GM18873 (cell line): ENCODE results near the gene GRIP2.

Source experiments
- ATAC-seq: cut with Tn5 transposase; IDR thresholded peaks from one replicate; pipeline ENCODE4 v1.9.1; 2021; ENCODE audit warnings: mild to moderate bottlenecking, moderate library complexity, moderate number of reproducible peaks; ENCODE audit not compliant: unreplicated experiment, low FRiP score

Gene GRIP2

GRCh38 chr3:14539742-14540491 lies at the start of gene GRIP2:
TSS of gene GRIP2 (minus strand) at chr3:14540342. CDS start at chr3:14540308, 34 bp downstream.
- no peak for ATAC-seq

GRCh38 chr3:14588425-14589112 lies 48.4 kb upstream of the GRIP2 start:
- ATAC-seq: no peak

DNA sequence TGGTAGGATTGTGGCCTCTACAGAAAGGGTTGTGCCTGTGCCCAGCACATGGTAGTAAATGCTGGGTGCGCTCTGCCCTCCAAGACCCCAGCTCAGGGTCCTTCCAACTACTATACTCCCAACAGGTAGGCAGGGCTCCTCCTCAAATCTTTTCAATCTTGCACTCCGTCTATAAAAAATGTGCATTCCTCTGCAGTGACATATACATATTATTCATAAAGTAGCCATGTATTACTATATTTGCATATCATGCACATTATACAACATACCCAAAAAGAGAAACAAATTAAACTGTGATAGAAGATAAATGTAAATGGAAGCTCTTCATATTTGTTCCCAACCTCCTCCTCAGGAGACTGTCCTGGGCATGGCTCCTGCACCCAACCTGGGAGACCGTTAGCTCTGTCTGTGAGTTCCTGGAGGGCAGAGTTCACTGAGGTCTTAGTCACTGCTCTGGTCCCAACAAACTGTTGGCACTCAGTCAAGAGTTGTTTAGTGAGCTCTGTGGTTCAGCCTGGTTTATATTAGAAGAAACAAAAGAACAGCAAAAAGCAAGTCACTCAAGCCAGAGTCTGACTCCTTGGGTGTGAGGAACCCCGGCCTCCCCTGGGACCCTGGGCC lies 47.7 kb upstream of the GRIP2 start:
- ATAC-seq: no peak

DNA sequence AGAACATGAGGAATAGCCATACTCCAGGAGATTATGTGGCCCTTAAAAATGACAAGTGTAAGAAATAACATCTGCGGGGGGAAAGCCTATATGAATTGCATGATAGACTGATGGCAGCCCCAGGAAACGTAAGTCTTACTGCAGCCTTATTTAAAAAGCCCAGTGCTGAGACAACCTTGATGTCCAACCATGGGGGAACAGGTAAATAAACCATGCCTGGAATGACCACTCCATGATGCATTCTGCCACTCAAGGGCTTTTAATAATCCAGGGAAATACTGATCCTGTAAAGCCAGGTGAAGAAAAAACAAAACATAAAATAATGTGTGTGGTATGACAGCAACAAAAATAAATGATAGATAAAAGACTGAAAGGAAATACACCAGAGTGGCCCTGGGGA lies 46.5 kb upstream of the GRIP2 start:
- no peak for ATAC-seq

GRCh38 chr3:14583548-14584091 lies 43.5 kb upstream of the GRIP2 start:
- ATAC-seq: no peak

GRCh38 chr3:14582045-14582410 lies 41.9 kb upstream of the GRIP2 start:
- no peak for ATAC-seq

- ATAC-seq: no peak
Observed at GRCh38 chr3:14581334-14582044, 41.3 kb upstream of the GRIP2 start.

- ATAC-seq: no peak
Observed at GRCh38 chr3:14577897-14578296, 37.8 kb upstream of the GRIP2 start.

DNA sequence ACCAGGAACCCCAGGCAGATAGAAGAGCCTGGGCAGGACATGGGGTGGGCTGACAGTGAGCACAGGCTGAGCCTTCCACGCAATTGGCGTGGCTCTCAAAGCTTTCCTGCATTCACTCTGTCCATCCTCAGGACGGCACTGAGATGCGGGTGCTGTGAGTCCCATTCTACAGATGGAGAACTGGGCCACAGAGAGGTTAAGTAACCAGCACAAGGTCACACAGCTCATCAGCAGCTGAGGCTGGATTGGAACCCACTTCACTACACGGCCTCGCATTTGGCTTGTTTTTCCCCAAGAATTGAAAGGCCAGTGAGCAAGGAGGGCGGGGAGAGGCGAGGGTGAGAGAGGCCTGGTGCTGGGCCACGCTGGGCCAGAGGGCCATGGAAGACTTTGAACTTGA lies 36.0 kb upstream of the GRIP2 start:
- no peak for ATAC-seq

GRCh38 chr3:14574183-14574582 lies 34.0 kb upstream of the GRIP2 start:
- ATAC-seq: no peak

DNA sequence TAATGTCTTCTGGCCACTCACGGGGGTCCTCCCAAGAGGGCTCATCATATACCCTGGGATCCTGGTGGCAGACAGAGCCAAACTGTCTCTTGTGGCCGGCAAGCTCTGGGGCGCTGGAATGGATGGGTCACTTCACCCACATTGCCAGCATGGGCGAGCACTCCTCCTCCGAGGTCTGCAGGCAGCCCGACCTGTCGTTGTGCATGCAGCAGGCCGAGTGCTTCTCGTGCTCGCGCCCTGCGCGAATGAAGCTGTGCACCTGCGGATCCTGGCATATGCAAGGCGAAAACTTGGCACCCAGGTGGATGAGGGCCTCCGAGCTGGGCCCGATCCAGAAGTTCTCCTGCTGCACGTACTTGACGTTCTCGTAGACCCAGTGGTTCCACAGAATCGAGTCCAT lies 33.6 kb upstream of the GRIP2 start:
- ATAC-seq: no peak

DNA sequence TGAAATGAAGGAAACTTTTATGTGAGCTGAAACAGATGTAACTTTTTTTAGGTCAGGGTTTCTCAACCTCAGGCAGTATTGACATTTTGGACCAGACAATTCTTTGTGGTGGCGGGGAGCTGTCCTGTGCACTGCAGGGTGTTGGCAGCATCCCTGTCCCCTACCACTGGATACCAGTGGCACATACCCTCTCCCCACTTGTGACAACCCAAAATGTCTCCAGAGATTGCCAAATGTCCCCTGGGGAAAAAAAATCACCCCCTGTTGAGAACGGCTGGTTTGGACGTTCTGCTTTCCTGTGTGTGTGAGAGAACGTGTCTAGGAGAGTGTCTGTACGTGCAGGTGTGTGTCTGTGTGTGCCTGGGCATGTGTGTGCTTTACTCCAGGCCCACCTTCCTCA lies 30.7 kb upstream of the GRIP2 start:
- no peak for ATAC-seq

GRCh38 chr3:14570089-14570488 lies 29.9 kb upstream of the GRIP2 start:
- ATAC-seq: no peak

DNA sequence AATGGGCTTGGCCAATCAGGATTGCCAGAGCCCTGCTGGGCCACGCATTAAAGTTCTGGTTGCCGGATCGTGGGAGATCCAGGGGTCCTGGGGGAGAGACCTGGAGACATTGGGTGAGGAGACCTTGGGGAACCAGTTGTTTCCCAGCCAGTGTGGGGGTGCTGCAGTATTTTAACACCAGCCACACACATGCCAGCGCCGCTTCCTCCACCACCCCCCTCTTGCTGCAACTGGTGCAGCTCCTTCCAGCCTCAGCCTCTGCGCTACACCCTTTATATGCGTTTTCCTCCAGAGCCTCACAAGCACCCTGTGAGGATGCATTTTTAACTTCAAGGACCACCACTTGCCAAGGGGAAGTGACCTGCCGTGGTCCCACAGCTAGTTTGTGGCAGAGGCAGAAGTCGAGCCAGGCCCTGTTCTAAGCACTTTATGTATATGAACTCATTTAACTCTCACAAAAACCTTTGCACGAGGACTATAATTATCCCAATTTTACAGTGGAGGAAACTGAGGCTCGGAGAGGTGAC lies 29.4 kb upstream of the GRIP2 start:
- no peak for ATAC-seq

DNA sequence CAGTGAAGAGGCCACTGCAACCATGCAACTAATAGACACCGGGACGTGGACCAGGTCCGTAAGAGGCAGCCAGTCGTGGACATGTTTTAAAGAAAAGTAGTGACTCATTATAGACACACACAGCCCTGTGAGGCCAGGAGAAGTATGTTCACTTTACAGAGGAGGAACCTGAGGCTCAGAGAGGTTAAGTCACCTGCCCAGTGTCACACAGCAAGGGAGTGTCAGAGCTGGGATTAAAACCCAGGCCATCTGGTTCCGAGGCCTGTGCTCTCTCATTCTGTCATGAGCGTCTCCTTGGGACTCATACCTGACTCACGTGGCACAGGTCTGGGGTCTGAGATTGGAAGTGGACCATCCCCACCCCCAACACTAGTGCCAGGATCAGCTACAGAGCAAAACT lies 28.1 kb upstream of the GRIP2 start:
- no peak for ATAC-seq

DNA sequence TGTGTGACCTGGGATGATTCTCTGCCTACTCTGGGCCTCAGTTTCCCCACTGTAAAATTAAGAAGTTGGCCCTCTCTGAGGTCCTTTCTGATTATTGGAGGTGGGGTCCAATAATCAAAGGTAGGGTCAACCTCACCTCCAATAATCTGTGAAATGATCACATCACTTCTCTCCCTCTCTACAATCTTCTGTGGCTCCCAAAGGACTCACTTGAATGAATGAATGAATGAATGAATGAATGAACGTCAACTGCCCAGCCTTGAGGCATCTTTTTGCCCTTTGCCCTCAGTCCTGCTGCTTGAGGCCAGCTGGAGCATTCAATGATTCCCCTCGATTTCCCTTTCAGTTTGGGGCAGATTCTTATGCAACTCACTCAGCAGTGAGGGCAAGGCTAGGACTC lies 26.7 kb upstream of the GRIP2 start:
- ATAC-seq: no peak

DNA sequence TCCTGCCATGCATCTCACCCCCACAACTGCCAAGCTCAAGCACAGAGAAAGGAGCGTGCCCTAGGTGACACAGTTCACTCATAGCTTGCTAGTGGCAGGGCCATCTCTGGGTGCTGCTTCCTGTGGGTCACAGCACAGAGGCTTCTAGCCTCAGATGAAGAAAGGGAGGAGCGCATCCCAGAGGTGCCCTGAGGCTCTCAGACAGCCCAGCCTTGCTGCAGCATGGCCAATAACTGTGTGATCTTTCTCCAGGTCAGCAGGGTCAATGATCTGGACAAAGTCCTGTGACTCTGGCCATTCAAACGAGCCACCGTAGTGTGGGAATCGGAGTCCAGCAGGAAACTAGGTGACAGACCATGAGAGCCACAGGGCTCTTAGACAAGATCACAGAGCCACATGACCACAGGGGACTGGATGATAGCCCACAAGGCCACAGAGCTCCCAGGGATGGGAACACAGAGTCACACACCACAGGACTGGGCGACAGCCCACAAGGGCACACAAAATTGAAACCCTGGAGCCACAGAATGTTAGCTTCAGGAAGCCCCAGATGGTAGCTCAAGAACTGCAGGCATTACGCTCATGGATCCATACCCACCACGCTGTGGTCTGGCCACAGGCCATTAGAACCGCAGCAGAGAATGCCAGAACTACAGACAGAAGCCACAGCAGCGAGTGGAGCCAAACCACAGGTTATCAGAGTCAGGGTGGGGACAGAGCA lies 25.9 kb upstream of the GRIP2 start:
- ATAC-seq: no peak

GRCh38 chr3:14564741-14565140 lies 24.6 kb upstream of the GRIP2 start:
- no peak for ATAC-seq

- ATAC-seq: no peak
Observed at GRCh38 chr3:14563946-14564539, 23.9 kb upstream of the GRIP2 start.
